CD14-positive monocyte (primary cell): ENCODE measurements around the gene GNAZ. TPM values are rescaled to one million over a fixed set of nuclear protein-coding genes. Genes with fewer than 3 reads are reported as not detected.

ENCODE experiments used
- DNase-seq, 3 donors: peaks; one replicate each; pipeline ENCODE4 v3.0.0-alpha.2; 2011 to 2022
- H2AFZ ChIP-seq: 2 replicates; pipeline ENCODE4 v1.6.0; 2012; ENCODE audit warnings: mild to moderate bottlenecking, low read depth, low read length, inconsistent platforms; ENCODE audit not compliant: insufficient read depth, poor library complexity, severe bottlenecking
- H3K27ac ChIP-seq, 2 donors: 1 replicate in 1 of 2; 2 replicates in 1 of 2; pipeline ENCODE4 v1.5.1; 2012 to 2013; ENCODE audit warnings: low read length in 2 of 2, control low read depth in 1 of 2, inconsistent platforms in 1 of 2, low read depth in 1 of 2, mild to moderate bottlenecking in 1 of 2
- H3K27me3 ChIP-seq, 2 donors: one replicate each; pipeline versions ENCODE4 v1.6.0 to v1.6.1; 2011 to 2013; ENCODE audit warnings: low read length in 2 of 2; ENCODE audit not compliant: control insufficient read depth in 2 of 2, insufficient read depth in 2 of 2
- H3K36me3 ChIP-seq, 2 donors: replicated peaks in 1 of 2; 1 replicate in 1 of 2; 2 replicates in 1 of 2; pipeline versions ENCODE4 v1.5.1 to v1.6.1; 2012 to 2013; ENCODE audit warnings: low read length in 2 of 2, control low read depth in 1 of 2, inconsistent platforms in 1 of 2, mild to moderate bottlenecking in 1 of 2; ENCODE audit not compliant: insufficient read depth in 2 of 2, control insufficient read depth in 1 of 2
- H3K4me1 ChIP-seq, 2 donors: 1 replicate in 1 of 2; 2 replicates in 1 of 2; pipeline versions ENCODE4 v1.5.1 to v1.6.1; 2012 to 2013; ENCODE audit warnings: low read length in 2 of 2, control low read depth in 1 of 2, inconsistent platforms in 1 of 2, mild to moderate bottlenecking in 1 of 2, moderate library complexity in 1 of 2; ENCODE audit not compliant: insufficient read depth in 2 of 2, control insufficient read depth in 1 of 2
- H3K4me2 ChIP-seq: replicated peaks from 2 replicates; pipeline ENCODE3; 2012; ENCODE audit warnings: low read length, moderate library complexity, mild to moderate bottlenecking; ENCODE audit not compliant: poor library complexity, severe bottlenecking; ENCODE audit errors: extremely low read depth
- H3K4me3 ChIP-seq, 3 experiments: fragments of 200-600 bp in 1 of 3; sonication (generic) in 1 of 3; replicated peaks in 1 of 3; 1 replicate in 2 of 3; 2 replicates in 1 of 3; pipeline ENCODE4 v1.5.1; 2011 to 2013; ENCODE audit warnings: low read length in 3 of 3, mild to moderate bottlenecking in 3 of 3, control low read depth in 2 of 3, low read depth in 2 of 3, inconsistent platforms in 1 of 3, moderate library complexity in 1 of 3
- H3K79me2 ChIP-seq: 2 replicates; pipeline ENCODE4 v1.6.0; 2012; ENCODE audit warnings: mild to moderate bottlenecking, control low read depth, inconsistent platforms, low read length, moderate library complexity; ENCODE audit not compliant: insufficient read depth
- H3K9ac ChIP-seq: 2 replicates; pipeline ENCODE4 v1.6.0; 2017; ENCODE audit warnings: low read length, mild to moderate bottlenecking; ENCODE audit not compliant: insufficient read depth, poor library complexity, severe bottlenecking
- H3K9me3 ChIP-seq, 2 donors: replicated peaks in 1 of 2; 1 replicate in 1 of 2; 2 replicates in 1 of 2; pipeline versions ENCODE4 v1.5.1 to v1.6.1; 2012 to 2013; ENCODE audit warnings: low read length in 2 of 2, control low read depth in 1 of 2; ENCODE audit not compliant: control insufficient read depth in 1 of 2, insufficient read depth in 1 of 2
- H4K20me1 ChIP-seq: 2 replicates; pipeline ENCODE4 v1.6.0; 2012; ENCODE audit warnings: mild to moderate bottlenecking, low read length, control low read depth, moderate library complexity; ENCODE audit not compliant: insufficient read depth
- H3K27ac Mint-ChIP-seq, 7 donors: one replicate each; pipeline ENCODE4 v1.8.0; 2020; ENCODE audit warnings: mild to moderate bottlenecking in 7 of 7, mixed read lengths in 7 of 7, moderate library complexity in 6 of 7, inconsistent platforms in 2 of 7
- H3K27me3 Mint-ChIP-seq, 3 donors: one replicate each; pipeline ENCODE4 v1.8.0; 2021 to 2022; ENCODE audit warnings: low read depth in 3 of 3, mild to moderate bottlenecking in 3 of 3, mixed read lengths in 3 of 3, moderate library complexity in 3 of 3, inconsistent platforms in 1 of 3
- H3K36me3 Mint-ChIP-seq, 2 donors: one replicate each; pipeline ENCODE4 v1.8.0; 2020; ENCODE audit warnings: mixed read lengths in 2 of 2, inconsistent platforms in 1 of 2, mild to moderate bottlenecking in 1 of 2
- H3K4me1 Mint-ChIP-seq: one replicate; pipeline ENCODE4 v1.8.0; 2020; ENCODE audit warnings: mild to moderate bottlenecking, mixed read lengths
- H3K4me3 Mint-ChIP-seq, 2 donors: one replicate each; pipeline ENCODE4 v1.8.0; 2020; ENCODE audit warnings: mild to moderate bottlenecking in 2 of 2, mixed read lengths in 2 of 2, moderate library complexity in 1 of 2
- H3K9me3 Mint-ChIP-seq, 7 donors: one replicate each; pipeline ENCODE4 v1.8.0; 2020 to 2022; ENCODE audit warnings: mixed read lengths in 7 of 7, mild to moderate bottlenecking in 6 of 7, moderate library complexity in 6 of 7, inconsistent platforms in 2 of 7
- WGBS: methylation state at CpG from one replicate; pipeline ENCODE4 v1.1.5; 2013; ENCODE audit warnings: missing lambda C conversion rate; ENCODE audit not compliant: insufficient coverage; 5-methylcytosine and 5-hydroxymethylcytosine counted together
- intact Hi-C, 2 donors: fragments of 100-400 bp; cut with micrococcal nuclease; formaldehyde crosslinking; loops; one replicate each; pipeline versions ENCODE4 v1.15.0 to v1.15.1; 2023
- polyA plus RNA-seq, 3 donors: library from polyadenylated mRNA; depleted of rRNA in 1 of 3; unstranded in 2 of 3; stranded (reverse) in 1 of 3; fragments of 300-500 nt in 2 of 3; fragments of >200 nt in 1 of 3; fragmentation: Illumina TruSeq in 2 of 3; gene quantifications; 1 replicate in 2 of 3; 2 replicates in 1 of 3; pipeline ENCODE4 v1.2.3, GENCODE V29; 2012 to 2021
- TF ChIP-seq, protein P1 (sequence below): fragments of 200-600 bp; IDR thresholded peaks from one replicate; pipeline ENCODE4 v1.8.0; 2022; ENCODE audit warnings: antibody characterized with exemption, mild to moderate bottlenecking

The GNAZ gene
- polyA plus RNA-seq, 3 donors = 0.04 to 0.05 TPM; not detected in 1

DNA sequence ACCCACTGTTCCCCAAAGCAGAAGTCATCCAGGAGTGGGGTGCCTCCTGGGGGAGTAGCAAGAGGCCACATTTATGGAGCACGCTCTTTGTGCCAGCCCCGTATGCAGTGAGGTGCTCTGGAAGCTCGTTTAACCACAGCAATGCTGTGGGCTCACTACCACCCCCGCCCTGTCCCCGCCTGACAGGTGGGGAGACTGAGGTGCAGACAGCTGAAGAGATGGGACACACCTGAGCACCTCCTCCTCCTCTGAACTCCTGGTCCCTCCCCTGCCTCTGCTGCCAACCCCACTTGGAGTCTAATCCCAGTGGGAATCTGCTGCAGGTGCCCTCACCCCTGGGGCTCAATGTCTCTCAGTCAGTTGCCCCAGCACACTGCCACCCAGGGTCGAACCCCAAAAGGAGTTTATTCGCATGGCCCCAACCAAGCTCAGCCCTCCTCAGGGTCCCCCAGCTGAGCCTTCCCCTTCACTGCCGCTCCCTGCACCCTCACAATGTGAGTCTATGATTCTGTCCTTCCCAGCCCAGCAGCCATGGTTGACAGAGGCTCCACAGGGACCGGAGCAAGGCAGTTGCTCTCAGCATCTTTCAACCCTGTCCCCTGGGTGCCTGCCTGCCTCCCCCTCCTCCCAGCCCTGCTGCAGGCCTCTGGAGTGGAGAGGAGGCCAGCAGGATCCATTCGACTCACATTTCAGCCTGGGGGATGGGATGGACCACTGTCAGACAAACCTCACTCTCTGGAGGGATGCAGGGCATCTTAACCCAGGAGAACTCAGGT lies 96.7 kb downstream of the GNAZ start:
- Histone ChIP-seq H3K4me2 (no peak overlapping the region), H3K27ac (no peak overlapping the region), H3K9ac (no peak overlapping the region), H3K79me2 (no peaks in the 10 kb centered on the region), H4K20me1 (no peaks in the 10 kb centered on the region), H2AFZ (no peak overlapping the region), H3K4me3 (no peak overlapping the region), H3K36me3 (no peaks in the 10 kb centered on the region), H3K27me3 (no peaks in the 10 kb centered on the region), H3K9me3 (no peaks in the 10 kb centered on the region), H3K4me1 (no peaks in the 10 kb centered on the region)
- no peak overlapping the region for H3K27ac Mint-ChIP-seq
- H3K27me3 Mint-ChIP-seq = peaks cover 2 to 5% (median 2%) of the 10 kb centered on the region in 3 donors
- H3K4me1 Mint-ChIP-seq = no peaks in the 10 kb centered on the region
- DNase-seq = no peak
- H3K4me3 Mint-ChIP-seq = no peak overlapping the region
- TF ChIP-seq, protein P1, sequence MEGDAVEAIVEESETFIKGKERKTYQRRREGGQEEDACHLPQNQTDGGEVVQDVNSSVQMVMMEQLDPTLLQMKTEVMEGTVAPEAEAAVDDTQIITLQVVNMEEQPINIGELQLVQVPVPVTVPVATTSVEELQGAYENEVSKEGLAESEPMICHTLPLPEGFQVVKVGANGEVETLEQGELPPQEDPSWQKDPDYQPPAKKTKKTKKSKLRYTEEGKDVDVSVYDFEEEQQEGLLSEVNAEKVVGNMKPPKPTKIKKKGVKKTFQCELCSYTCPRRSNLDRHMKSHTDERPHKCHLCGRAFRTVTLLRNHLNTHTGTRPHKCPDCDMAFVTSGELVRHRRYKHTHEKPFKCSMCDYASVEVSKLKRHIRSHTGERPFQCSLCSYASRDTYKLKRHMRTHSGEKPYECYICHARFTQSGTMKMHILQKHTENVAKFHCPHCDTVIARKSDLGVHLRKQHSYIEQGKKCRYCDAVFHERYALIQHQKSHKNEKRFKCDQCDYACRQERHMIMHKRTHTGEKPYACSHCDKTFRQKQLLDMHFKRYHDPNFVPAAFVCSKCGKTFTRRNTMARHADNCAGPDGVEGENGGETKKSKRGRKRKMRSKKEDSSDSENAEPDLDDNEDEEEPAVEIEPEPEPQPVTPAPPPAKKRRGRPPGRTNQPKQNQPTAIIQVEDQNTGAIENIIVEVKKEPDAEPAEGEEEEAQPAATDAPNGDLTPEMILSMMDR = no peak
- H3K36me3 Mint-ChIP-seq = no peaks in the 10 kb centered on the region
- intact Hi-C loops = no loop called here
- H3K9me3 Mint-ChIP-seq = peaks cover 0 to 4% (median 2%) of the 10 kb centered on the region in 7 donors
- WGBS = 91% methylated on average over 9 of the region's 10 CpGs

GRCh38 chr22:23168391-23169042 lies 98.2 kb downstream of the GNAZ start:
- Mint-ChIP-seq H3K27me3 (peaks cover 2 to 5% (median 2%) of the 10 kb centered on the region in 3 donors), H3K4me3 (no peak overlapping the region), H3K4me1 (no peaks in the 10 kb centered on the region), H3K36me3 (no peaks in the 10 kb centered on the region), H3K27ac (no peak overlapping the region), H3K9me3 (peaks cover 0 to 4% (median 2%) of the 10 kb centered on the region in 7 donors)
- Histone ChIP-seq H3K9me3 (no peaks in the 10 kb centered on the region), H3K27ac (no peak overlapping the region), H3K9ac (no peak overlapping the region), H3K4me2 (no peak overlapping the region), H3K4me3 (no peak overlapping the region), H2AFZ (no peak overlapping the region), H3K79me2 (no peaks in the 10 kb centered on the region), H3K27me3 (no peaks in the 10 kb centered on the region), H3K36me3 (no peaks in the 10 kb centered on the region), H3K4me1 (no peaks in the 10 kb centered on the region), H4K20me1 (no peaks in the 10 kb centered on the region)
- DNase-seq = no peak
- intact Hi-C loops = no loop called here
- 88% methylated on average over 8 of the region's 9 CpGs for WGBS
- TF ChIP-seq, protein P1 = no peak
